ENCODE results near the gene LY86. TPM values are rescaled to one million over a fixed set of nuclear protein-coding genes. Genes with fewer than 3 reads are reported as not detected.

The LY86 gene
- total and polyA plus RNA-seq, 9 of the 15 experiments (the other 6 are each of a cell fraction or from before 2014, with no cell fraction given): 0.08 to 0.20 TPM; not detected in 7

DNA sequence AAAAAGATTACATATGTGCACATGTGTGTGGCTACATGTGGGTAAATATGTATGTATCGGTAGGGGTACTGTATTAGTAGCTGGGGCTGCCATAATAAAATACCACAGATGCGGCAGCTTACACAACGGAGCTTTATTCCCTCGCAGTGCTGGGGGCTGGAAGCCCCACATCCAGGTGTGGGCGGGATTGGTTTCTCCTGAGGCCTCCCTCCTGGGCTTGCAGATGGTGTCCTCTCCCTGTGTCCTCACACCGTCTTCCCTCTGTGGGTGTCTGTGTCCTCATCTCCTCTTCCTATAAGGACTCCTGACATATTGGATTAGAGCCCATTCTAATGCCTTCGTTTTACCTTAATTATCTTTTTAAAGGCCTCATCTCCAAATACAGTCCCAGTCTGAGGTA is 97.7 kb downstream of the LY86 start (continued):
- TF ChIP-seq, protein P1, sequence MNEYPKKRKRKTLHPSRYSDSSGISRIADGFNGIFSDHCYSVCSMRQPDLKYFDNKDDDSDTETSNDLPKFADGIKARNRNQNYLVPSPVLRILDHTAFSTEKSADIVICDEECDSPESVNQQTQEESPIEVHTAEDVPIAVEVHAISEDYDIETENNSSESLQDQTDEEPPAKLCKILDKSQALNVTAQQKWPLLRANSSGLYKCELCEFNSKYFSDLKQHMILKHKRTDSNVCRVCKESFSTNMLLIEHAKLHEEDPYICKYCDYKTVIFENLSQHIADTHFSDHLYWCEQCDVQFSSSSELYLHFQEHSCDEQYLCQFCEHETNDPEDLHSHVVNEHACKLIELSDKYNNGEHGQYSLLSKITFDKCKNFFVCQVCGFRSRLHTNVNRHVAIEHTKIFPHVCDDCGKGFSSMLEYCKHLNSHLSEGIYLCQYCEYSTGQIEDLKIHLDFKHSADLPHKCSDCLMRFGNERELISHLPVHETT (CRISPR knock-in tag; conservative IDR thresholded peaks at IDR 0.05 in 1 of 2, IDR thresholded peaks at IDR 0.05 in 1 of 2): peak in 1 of 2 experiments; percentile 28; a peak in 1 of 4 replicates
- TF ChIP-seq KDM1A (IDR thresholded peaks at IDR 0.05) (peak in 1 of 2 experiments; percentile 9; a peak in 1 of 4 replicates), GABPB2 (CRISPR knock-in tag; conservative IDR thresholded peaks at IDR 0.05) (no peak), FOXA3 (CRISPR knock-in tag; conservative IDR thresholded peaks at IDR 0.05 in 1 of 2, IDR thresholded peaks at IDR 0.05 in 1 of 2) (0 out of 4 replicates have a peak, but pooled peaks of 1 of the 2 experiments have one; percentile 5), EGR1 (conservative IDR thresholded peaks at IDR 0.05) (peak; percentile 34; the same call in 1 of the 2 replicates)
- TF ChIP-seq, protein P2, sequence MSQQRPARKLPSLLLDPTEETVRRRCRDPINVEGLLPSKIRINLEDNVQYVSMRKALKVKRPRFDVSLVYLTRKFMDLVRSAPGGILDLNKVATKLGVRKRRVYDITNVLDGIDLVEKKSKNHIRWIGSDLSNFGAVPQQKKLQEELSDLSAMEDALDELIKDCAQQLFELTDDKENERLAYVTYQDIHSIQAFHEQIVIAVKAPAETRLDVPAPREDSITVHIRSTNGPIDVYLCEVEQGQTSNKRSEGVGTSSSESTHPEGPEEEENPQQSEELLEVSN (IDR thresholded peaks at IDR 0.05; ENCODE audit: borderline replicate concordance in 1 of 2, extremely low read depth in 1 of 2, insufficient read depth in 1 of 2, insufficient read length in 1 of 2, low read depth in 1 of 2, low read length in 1 of 2, poor library complexity in 1 of 2, severe bottlenecking in 1 of 2): peak in 1 of 2 experiments; percentile 29
